Measurements from ENCODE around the gene FOXK2.

The FOXK2 gene

DNA sequence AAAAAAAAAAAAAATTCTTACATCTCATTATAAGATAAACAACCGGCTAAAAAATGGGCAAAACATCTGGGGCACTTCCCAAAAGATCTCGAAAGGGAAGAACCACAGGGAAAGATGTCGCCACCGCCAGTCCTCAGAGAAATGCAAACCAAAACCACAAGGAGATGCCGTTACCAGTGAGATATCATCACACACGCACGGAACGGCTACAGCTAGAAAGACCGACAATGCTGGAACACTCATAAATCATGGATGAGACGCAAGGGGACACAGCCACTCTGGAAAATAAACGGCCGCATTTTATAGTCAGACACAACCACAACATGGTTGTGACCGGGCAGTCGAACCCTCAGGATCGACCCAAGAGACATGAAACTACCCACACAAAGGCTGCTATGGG is 104.2 kb downstream of the FOXK2 start:
- no peaks in the 10 kb centered on the region for H3K9me3 ChIP-seq (ENCODE audit: insufficient read depth, low read length)
- H3K4me1 ChIP-seq (ENCODE audit: insufficient read depth, insufficient read length) = no peaks in the 10 kb centered on the region
- no peak for DNase-seq (ENCODE audit: low read depth, low spot score)
- H3K4me3 ChIP-seq (ENCODE audit: insufficient read length, low read depth) = no peak overlapping the region
- no peaks in the 10 kb centered on the region for H3K27me3 ChIP-seq (ENCODE audit: insufficient read depth, insufficient read length)
- TF ChIP-seq ZNF274 (IDR thresholded peaks at IDR 0.05; ENCODE audit: low read depth, low read length) (no peak), YY1 (IDR thresholded peaks at IDR 0.05; ENCODE audit: insufficient read depth, insufficient read length) (no peak), SUZ12 (IDR thresholded peaks at IDR 0.05; ENCODE audit: extremely low read depth, insufficient read depth, insufficient read length) (no peak)
- H3K9ac ChIP-seq (ENCODE audit: insufficient read length, low read depth) = no peak overlapping the region
- H3K36me3 ChIP-seq (ENCODE audit: insufficient read depth, insufficient read length, low read length) = peaks cover 79% of the 10 kb centered on the region

- Histone ChIP-seq H3K9me3 (ENCODE audit: insufficient read depth, low read length) (no peaks in the 10 kb centered on the region), H3K9ac (ENCODE audit: insufficient read length, low read depth) (no peak overlapping the region), H3K27me3 (ENCODE audit: insufficient read depth, insufficient read length) (no peaks in the 10 kb centered on the region), H3K4me1 (ENCODE audit: insufficient read depth, insufficient read length) (no peaks in the 10 kb centered on the region), H3K4me3 (ENCODE audit: insufficient read length, low read depth) (no peak overlapping the region), H3K36me3 (ENCODE audit: insufficient read depth, insufficient read length, low read length) (peaks cover 79% of the 10 kb centered on the region)
- DNase-seq (ENCODE audit: low read depth, low spot score) = no peak
- no peak for TF ChIP-seq YY1 (IDR thresholded peaks at IDR 0.05; ENCODE audit: insufficient read depth, insufficient read length)
- no peak for TF ChIP-seq SUZ12 (IDR thresholded peaks at IDR 0.05; ENCODE audit: extremely low read depth, insufficient read depth, insufficient read length)
- no peak for TF ChIP-seq ZNF274 (IDR thresholded peaks at IDR 0.05; ENCODE audit: low read depth, low read length)
Observed at GRCh38 chr17:82627405-82627804, 107.9 kb downstream of the FOXK2 start.

GRCh38 chr17:82629748-82630147 is 110.2 kb downstream of the FOXK2 start:
- no peak for DNase-seq (ENCODE audit: low read depth, low spot score)
- TF ChIP-seq YY1 (IDR thresholded peaks at IDR 0.05; ENCODE audit: insufficient read depth, insufficient read length) = no peak
- TF ChIP-seq SUZ12 (IDR thresholded peaks at IDR 0.05; ENCODE audit: extremely low read depth, insufficient read depth, insufficient read length) = no peak
- Histone ChIP-seq H3K9me3 (ENCODE audit: insufficient read depth, low read length) (no peaks in the 10 kb centered on the region), H3K27me3 (ENCODE audit: insufficient read depth, insufficient read length) (no peaks in the 10 kb centered on the region), H3K4me3 (ENCODE audit: insufficient read length, low read depth) (no peak overlapping the region), H3K4me1 (ENCODE audit: insufficient read depth, insufficient read length) (no peaks in the 10 kb centered on the region), H3K36me3 (ENCODE audit: insufficient read depth, insufficient read length, low read length) (peaks cover 89% of the 10 kb centered on the region), H3K9ac (ENCODE audit: insufficient read length, low read depth) (no peak overlapping the region)

GRCh38 chr17:82630212-82630611 is 110.7 kb downstream of the FOXK2 start:
- no peak overlapping the region for H3K9ac ChIP-seq (ENCODE audit: insufficient read length, low read depth)
- H3K4me3 ChIP-seq (ENCODE audit: insufficient read length, low read depth) = no peak overlapping the region
- H3K4me1 ChIP-seq (ENCODE audit: insufficient read depth, insufficient read length) = no peaks in the 10 kb centered on the region
- TF ChIP-seq YY1 (IDR thresholded peaks at IDR 0.05; ENCODE audit: insufficient read depth, insufficient read length) (no peak), SUZ12 (IDR thresholded peaks at IDR 0.05; ENCODE audit: extremely low read depth, insufficient read depth, insufficient read length) (no peak), ZNF274 (IDR thresholded peaks at IDR 0.05; ENCODE audit: low read depth, low read length) (no peak)
- no peaks in the 10 kb centered on the region for H3K9me3 ChIP-seq (ENCODE audit: insufficient read depth, low read length)
- H3K36me3 ChIP-seq (ENCODE audit: insufficient read depth, insufficient read length, low read length) = peaks cover 89% of the 10 kb centered on the region
- no peak for DNase-seq (ENCODE audit: low read depth, low spot score)
- H3K27me3 ChIP-seq (ENCODE audit: insufficient read depth, insufficient read length) = no peaks in the 10 kb centered on the region

DNA sequence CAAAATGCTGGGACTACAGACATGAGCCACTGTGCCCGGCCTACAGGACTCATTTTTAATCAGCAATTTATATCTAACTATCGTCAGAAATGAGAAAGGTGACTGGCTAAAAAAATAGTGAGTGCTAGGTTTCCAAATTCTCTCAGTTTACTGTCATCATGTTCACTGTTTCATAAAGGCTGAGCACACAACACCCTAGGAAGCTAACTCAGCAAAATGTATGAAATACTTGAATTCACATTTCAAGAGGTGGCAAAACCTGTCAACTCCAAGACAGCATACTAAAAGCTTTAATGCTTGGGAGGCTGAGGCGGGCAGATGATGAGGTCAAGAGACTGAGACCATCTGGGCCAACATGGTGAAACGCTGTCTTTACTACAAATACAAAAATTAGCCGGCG is 112.0 kb downstream of the FOXK2 start:
- Histone ChIP-seq H3K9me3 (ENCODE audit: insufficient read depth, low read length) (peaks cover under 1% of the 10 kb centered on the region; the same call in 1 of the 2 replicates), H3K4me1 (ENCODE audit: insufficient read depth, insufficient read length) (no peaks in the 10 kb centered on the region), H3K4me3 (ENCODE audit: insufficient read length, low read depth) (no peak overlapping the region), H3K9ac (ENCODE audit: insufficient read length, low read depth) (no peak overlapping the region), H3K36me3 (ENCODE audit: insufficient read depth, insufficient read length, low read length) (peaks cover 91% of the 10 kb centered on the region), H3K27me3 (ENCODE audit: insufficient read depth, insufficient read length) (no peaks in the 10 kb centered on the region)
- TF ChIP-seq SUZ12 (IDR thresholded peaks at IDR 0.05; ENCODE audit: extremely low read depth, insufficient read depth, insufficient read length) (no peak), YY1 (IDR thresholded peaks at IDR 0.05; ENCODE audit: insufficient read depth, insufficient read length) (no peak), ZNF274 (IDR thresholded peaks at IDR 0.05; ENCODE audit: low read depth, low read length) (no peak)
- no peak for DNase-seq (ENCODE audit: low read depth, low spot score)

DNA sequence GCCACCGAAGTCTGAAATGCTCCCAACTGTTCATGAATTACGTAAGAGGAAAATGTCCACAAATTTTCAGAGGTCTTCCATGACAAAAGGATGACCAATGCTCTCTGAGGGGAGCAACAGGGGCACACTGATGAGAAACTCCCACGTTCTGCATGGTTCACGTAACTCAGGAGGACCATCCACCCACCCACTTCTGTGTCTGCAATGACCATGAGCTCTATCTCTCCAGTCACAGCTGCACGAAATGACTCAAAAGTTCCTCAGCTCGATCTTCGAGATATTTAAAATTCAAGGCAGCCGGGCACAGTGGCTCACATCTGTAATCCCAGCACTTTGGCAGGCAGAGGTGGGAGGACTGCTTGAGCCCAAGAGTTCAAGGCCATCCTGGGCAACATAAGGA is 112.9 kb downstream of the FOXK2 start:
- H3K9me3 ChIP-seq (ENCODE audit: insufficient read depth, low read length) = peaks cover 10% of the 10 kb centered on the region
- H3K9ac ChIP-seq (ENCODE audit: insufficient read length, low read depth) = no peak overlapping the region
- DNase-seq (ENCODE audit: low read depth, low spot score) = no peak
- H3K36me3 ChIP-seq (ENCODE audit: insufficient read depth, insufficient read length, low read length) = peaks cover 91% of the 10 kb centered on the region
- no peaks in the 10 kb centered on the region for H3K27me3 ChIP-seq (ENCODE audit: insufficient read depth, insufficient read length)
- no peaks in the 10 kb centered on the region for H3K4me1 ChIP-seq (ENCODE audit: insufficient read depth, insufficient read length)
- TF ChIP-seq ZNF274 (IDR thresholded peaks at IDR 0.05; ENCODE audit: low read depth, low read length) (no peak), YY1 (IDR thresholded peaks at IDR 0.05; ENCODE audit: insufficient read depth, insufficient read length) (no peak), SUZ12 (IDR thresholded peaks at IDR 0.05; ENCODE audit: extremely low read depth, insufficient read depth, insufficient read length) (no peak)
- H3K4me3 ChIP-seq (ENCODE audit: insufficient read length, low read depth) = no peak overlapping the region

DNA sequence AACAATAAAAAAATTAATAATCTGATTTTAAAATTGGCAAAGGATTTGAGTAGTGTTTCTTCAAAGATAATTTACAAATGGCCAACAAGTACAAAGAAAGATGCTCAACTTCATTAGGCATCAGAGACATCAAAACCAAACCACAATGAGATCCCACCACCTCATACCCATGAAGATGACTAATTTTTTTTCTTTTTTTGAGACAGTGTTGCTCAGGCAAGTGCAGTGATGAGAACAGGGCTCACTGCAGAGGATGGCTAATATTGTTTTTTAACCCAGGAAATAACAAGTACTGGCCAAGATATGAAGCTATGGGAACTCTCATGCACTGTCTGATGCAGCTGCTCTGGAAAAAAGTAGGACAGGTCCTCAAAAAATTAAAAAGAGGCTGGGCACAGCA is 113.8 kb downstream of the FOXK2 start:
- no peak for DNase-seq (ENCODE audit: low read depth, low spot score)
- Histone ChIP-seq H3K27me3 (ENCODE audit: insufficient read depth, insufficient read length) (no peaks in the 10 kb centered on the region), H3K4me1 (ENCODE audit: insufficient read depth, insufficient read length) (no peaks in the 10 kb centered on the region), H3K9me3 (ENCODE audit: insufficient read depth, low read length) (peaks cover 17% of the 10 kb centered on the region), H3K4me3 (ENCODE audit: insufficient read length, low read depth) (no peak overlapping the region), H3K36me3 (ENCODE audit: insufficient read depth, insufficient read length, low read length) (peaks cover 88% of the 10 kb centered on the region), H3K9ac (ENCODE audit: insufficient read length, low read depth) (no peak overlapping the region)
- TF ChIP-seq YY1 (IDR thresholded peaks at IDR 0.05; ENCODE audit: insufficient read depth, insufficient read length) (no peak), ZNF274 (IDR thresholded peaks at IDR 0.05; ENCODE audit: low read depth, low read length) (no peak), SUZ12 (IDR thresholded peaks at IDR 0.05; ENCODE audit: extremely low read depth, insufficient read depth, insufficient read length) (no peak)
